Brain microvascular endothelial cell (primary cell): Measurements from ENCODE around the gene LAMP1.

ENCODE experiments used
- DNase-seq: peaks from one replicate; pipeline ENCODE4 v3.0.0-alpha.2; 2020
- H3K27ac ChIP-seq: fragments of 250-450 bp; sonication (Bioruptor Pico); 2 replicates; pipeline ENCODE4 v1.5.1; 2020; ENCODE audit warnings: mild to moderate bottlenecking, moderate library complexity
- H3K27me3 ChIP-seq: fragments of 250-450 bp; sonication (Bioruptor Pico); replicated peaks from 2 replicates; pipeline ENCODE4 v1.5.1; 2020; ENCODE audit warnings: mild to moderate bottlenecking
- H3K36me3 ChIP-seq: fragments of 250-450 bp; sonication (Bioruptor Pico); replicated peaks from 2 replicates; pipeline ENCODE4 v1.5.1; 2020; ENCODE audit warnings: mild to moderate bottlenecking
- H3K4me3 ChIP-seq: 2 replicates; pipeline ENCODE4 v1.5.1; 2011; ENCODE audit warnings: low read depth, mild to moderate bottlenecking, control low read depth, low read length, moderate library complexity
- in situ Hi-C: cut with HindIII; loops from 2 replicates; pipeline ENCODE4 v1.10.0; 2017; ENCODE audit warnings: low sequenced_read_pairs, low pct_ligation_motif_present
- TF ChIP-seq, protein P1 (sequence below): IDR thresholded peaks from 2 replicates; pipeline ENCODE4 v1.5.1; 2011; ENCODE audit warnings: low read depth, mild to moderate bottlenecking, moderate library complexity, low read length, control low read depth, inconsistent platforms; ENCODE audit errors: missing control alignments

Gene LAMP1

DNA sequence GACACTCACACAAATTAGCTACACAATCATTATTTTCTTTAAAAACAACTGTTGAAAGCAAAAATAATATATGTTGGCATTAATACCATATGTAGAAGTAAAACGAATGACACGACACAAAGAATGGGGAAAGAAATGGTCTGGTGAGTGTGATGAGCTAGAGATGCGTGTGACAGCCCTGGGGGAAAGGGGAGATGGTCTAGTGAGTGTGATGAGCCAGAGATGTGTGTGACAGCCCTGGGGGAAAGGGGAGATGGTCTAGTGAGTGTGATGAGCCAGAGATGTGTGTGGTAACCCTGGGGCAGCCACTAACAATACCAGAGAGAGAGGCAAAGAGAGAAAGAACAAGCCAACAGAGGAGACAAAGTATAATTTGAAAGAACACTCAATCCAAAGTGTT lies 22.3 kb upstream of the LAMP1 start:
- in situ Hi-C loops: no loop called here
- H3K4me3 ChIP-seq: no peak overlapping the region
- H3K27ac ChIP-seq: peak overlapping the region; percentile 50
- peaks cover 9% of the 10 kb centered on the region for H3K36me3 ChIP-seq
- TF ChIP-seq, protein P1, sequence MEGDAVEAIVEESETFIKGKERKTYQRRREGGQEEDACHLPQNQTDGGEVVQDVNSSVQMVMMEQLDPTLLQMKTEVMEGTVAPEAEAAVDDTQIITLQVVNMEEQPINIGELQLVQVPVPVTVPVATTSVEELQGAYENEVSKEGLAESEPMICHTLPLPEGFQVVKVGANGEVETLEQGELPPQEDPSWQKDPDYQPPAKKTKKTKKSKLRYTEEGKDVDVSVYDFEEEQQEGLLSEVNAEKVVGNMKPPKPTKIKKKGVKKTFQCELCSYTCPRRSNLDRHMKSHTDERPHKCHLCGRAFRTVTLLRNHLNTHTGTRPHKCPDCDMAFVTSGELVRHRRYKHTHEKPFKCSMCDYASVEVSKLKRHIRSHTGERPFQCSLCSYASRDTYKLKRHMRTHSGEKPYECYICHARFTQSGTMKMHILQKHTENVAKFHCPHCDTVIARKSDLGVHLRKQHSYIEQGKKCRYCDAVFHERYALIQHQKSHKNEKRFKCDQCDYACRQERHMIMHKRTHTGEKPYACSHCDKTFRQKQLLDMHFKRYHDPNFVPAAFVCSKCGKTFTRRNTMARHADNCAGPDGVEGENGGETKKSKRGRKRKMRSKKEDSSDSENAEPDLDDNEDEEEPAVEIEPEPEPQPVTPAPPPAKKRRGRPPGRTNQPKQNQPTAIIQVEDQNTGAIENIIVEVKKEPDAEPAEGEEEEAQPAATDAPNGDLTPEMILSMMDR: no peak
- no peaks in the 10 kb centered on the region for H3K27me3 ChIP-seq
- no peak for DNase-seq

- H3K4me3 ChIP-seq: no peak overlapping the region
- TF ChIP-seq, protein P1: peak; percentile 80
- in situ Hi-C loops: no loop called here
- no peak overlapping the region for H3K27ac ChIP-seq
- H3K27me3 ChIP-seq: no peaks in the 10 kb centered on the region
- DNase-seq: peak; percentile 68
- H3K36me3 ChIP-seq: peaks cover 9% of the 10 kb centered on the region
These were observed 21.7 kb upstream of the LAMP1 start for GRCh38 chr13:113275387-113275786.

DNA sequence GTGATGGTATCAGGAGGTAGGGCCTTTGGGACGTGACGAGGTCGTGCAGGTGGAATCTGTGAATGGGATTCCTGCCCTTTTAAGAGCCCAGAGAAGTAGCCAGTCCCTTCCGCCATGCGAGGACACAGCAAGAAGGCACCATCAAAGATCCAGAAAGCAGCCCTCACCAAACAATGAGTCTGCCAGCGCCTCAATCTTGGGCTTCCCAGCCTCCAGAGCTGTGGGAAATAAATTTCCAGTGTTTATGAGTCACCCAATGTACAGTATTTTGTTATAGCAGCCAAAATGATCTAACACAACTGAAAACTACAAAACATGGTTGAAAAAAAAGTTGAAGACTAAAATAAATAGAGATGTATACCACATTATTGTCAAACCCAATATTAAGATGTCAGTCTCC lies 16.9 kb upstream of the LAMP1 start:
- H3K4me3 ChIP-seq: no peak overlapping the region
- H3K36me3 ChIP-seq: no peaks in the 10 kb centered on the region
- H3K27me3 ChIP-seq: no peaks in the 10 kb centered on the region
- H3K27ac ChIP-seq: no peak overlapping the region
- in situ Hi-C loops: no loop called here
- DNase-seq: no peak
- TF ChIP-seq, protein P1: no peak

- no peaks in the 10 kb centered on the region for H3K27me3 ChIP-seq
- DNase-seq: no peak
- H3K36me3 ChIP-seq: no peaks in the 10 kb centered on the region
- TF ChIP-seq, protein P1: no peak
- H3K27ac ChIP-seq: no peak overlapping the region
- in situ Hi-C loops: no loop called here
- H3K4me3 ChIP-seq: no peak overlapping the region
These were observed 13.1 kb upstream of the LAMP1 start for GRCh38 chr13:113283904-113284303.

DNA sequence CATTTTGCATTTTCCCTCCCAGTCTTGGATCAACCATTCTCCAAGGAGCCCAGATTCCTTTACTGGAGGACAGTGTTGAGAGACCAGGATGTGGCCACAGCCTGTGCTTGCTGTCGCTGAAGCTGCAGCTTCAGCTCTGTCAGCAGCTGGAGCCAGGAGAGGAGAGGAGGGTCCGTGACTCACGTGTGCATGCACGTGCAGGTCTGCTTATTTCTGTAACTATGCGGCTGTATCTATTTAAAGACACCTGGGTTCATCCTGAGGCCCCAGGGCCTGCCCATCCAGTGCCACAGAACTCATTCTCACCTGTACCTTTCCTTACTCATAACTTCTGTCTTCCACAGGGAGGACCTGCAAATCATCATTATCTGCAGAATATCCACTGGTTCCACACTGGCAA lies 8.2 kb upstream of the LAMP1 start:
- TF ChIP-seq, protein P1: no peak
- Histone ChIP-seq H3K4me3 (no peak overlapping the region), H3K27me3 (no peaks in the 10 kb centered on the region), H3K36me3 (no peaks in the 10 kb centered on the region), H3K27ac (no peak overlapping the region)
- in situ Hi-C loops: no loop called here
- DNase-seq: no peak

- DNase-seq: no peak
- Histone ChIP-seq H3K36me3 (no peaks in the 10 kb centered on the region), H3K27me3 (no peaks in the 10 kb centered on the region), H3K27ac (no peak overlapping the region), H3K4me3 (no peak overlapping the region)
- in situ Hi-C loops: no loop called here
- TF ChIP-seq, protein P1: no peak
These were observed 5.9 kb upstream of the LAMP1 start for GRCh38 chr13:113291129-113291528.
